HG03571 (cell line): ENCODE results near the gene DUOX1.

ENCODE experiments used
- ATAC-seq: cut with Tn5 transposase; IDR thresholded peaks from one replicate; pipeline ENCODE4 v1.9.1; 2021; ENCODE audit not compliant: unreplicated experiment

The DUOX1 gene

DNA sequence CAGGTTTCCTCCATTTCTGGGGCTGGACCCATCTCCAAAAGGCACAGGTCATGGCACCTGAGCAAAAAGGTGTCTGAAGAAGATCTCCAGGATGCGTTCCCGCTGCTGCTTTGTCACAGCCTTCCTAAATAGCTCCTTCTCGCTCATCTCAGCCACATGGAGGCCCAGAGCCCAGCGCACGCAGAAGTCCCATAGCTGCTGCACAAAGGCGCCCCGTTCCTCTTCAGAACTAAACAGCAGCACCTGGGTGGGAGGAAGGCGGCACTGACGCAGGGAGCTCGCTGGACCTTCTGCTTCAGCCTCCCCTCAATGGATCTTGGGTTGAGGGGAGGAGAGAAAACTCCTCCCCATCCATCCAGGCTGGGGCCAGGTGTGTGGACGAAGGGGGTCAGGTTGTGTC is 24.2 kb upstream of the DUOX1 start:
- no peak for ATAC-seq

GRCh38 chr15:45106002-45106790 is 23.6 kb upstream of the DUOX1 start:
- no peak for ATAC-seq

DNA sequence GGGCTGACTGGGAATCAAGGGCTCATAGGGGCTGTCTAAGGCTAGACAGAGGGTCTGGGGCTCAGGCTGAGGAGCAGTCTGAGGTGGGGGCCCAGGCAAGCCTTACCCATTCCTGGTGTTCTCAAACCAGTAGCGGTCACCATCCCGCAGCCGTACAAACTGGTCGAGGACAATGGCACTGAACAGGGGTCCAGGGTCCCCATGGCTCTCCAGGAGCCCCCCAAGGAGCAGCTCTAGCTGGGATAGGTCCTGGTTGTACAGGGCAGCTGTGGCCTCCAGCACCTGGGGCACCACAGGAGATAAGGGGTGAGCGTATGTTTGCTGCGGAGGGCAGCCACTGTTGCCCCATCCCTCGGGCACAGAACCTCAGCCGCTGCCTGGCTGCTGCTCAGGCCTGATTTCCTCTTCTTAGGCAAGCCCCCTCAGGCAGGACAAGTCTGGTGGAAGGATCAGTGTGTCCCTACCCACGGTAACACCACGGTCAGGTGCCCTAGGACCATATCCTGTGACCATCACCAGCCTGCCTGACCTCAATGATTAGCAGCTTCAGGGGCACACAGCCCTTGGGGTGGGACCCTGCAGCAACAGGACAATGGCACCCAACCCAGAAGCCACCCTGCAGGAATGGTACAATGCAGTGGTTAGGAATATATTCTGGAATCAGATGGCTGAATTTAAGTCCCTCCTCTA is 21.7 kb upstream of the DUOX1 start:
- ATAC-seq: no peak

- no peak for ATAC-seq
These were observed 19.5 kb upstream of the DUOX1 start for GRCh38 chr15:45110256-45110820.

DNA sequence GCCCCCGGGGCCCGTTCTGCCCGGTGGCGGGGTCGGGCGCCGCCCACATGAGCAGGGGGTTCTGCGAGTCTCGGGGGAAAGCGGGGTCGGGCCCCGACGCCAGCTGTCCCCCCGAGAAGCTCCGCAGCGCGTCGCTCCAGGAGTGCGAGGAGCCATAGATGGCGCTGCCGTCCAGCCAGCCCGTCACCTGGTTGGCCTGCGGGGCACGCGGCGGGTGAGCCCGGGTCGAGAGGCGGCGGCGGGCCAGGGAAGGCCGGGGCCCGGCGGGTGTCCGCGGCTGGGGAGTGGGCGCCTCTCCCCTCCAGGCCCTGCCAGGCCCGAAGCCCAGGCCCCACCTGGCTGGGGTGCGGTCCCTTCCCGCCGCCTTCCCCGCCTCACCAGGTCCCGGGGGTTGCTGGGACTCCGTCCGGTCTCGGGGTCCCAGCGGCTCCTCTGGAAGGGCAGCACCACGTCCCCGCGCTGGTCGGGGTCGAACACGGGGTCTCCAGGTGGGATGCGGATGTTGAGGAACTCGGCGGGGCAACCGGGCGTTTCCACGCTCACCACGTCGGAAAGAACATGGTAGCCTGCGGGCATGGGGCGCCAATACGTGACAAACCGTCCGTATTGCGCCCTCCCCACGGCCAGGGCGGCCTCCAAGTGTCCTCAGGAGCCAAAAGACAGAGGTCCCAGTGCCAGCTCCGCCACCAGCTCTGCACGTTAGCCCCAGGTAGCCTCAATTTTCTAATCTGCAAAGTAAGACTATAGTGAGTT is 18.2 kb upstream of the DUOX1 start:
- no peak for ATAC-seq

- no peak for ATAC-seq
These were observed 17.6 kb upstream of the DUOX1 start for GRCh38 chr15:45112143-45112590.

DNA sequence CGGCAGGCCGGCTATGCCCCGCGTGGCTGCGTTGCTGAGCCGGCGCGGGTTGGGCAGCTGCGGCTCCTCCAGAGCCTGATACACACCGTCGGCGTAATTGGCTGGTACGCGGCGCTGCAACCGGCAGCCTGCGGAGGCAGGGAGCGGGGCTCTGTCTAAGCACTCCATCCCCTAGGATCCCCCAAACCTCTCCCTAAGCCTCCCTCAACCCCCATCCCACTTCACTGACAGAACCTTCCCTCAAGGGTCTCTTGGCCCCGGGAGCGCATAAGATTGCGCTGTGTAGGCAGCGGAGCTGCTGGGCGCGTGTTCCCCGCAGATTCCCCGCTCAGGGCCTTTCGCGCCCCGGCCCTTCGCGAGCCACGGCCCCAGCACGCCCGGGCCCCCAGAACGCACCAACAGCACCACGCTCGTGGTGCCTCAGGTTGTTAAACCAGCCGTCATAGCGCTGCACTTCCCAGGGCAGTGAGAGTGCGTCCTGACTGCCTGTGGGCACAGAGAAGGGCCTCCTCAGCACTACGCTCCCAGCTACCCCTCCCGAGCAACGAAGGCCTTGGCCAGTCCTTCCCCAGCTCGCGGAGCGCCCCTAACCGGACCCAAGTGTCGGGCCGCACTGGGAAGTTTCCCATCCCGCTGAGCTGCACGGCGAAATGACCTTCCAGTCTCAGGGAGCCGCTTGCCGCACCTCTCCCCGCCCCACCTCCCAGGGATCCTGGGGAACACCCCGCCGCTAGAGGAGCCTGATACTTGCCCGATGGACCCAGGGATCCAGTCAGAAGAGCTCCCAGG is 17.0 kb upstream of the DUOX1 start:
- no peak for ATAC-seq

DNA sequence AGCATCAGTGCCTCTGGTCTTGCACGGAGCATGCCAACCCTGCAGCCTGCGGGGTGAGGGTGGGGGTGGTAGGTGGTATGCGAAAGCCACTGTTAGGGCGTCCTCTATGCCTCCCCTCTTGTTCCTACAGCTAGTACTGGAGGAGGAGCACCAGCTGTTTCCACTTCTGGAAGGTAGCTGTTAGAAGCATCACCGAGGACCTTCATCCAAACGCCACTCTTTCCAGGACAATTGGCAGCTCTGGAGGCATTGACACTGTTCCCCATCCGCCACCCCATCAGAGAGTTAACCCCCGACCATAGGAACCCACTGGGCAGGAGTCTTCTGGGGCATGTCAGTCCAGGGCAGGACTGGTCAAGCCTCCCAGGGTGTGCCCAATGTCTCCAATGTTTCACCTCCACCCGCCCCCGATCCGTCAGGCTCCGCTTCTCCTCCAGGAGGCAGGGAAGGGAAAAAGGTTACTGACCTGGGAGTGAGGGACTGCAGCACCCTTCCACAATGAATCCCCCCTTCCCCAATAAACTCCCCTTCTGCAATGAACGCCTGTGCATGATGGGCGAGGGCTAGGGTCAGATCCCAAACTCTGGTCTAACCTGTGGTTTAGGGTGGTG is 16.3 kb upstream of the DUOX1 start:
- no peak for ATAC-seq

GRCh38 chr15:45114076-45114750 is 15.6 kb upstream of the DUOX1 start, which contains the start of the genes DUOX2 and DUOXA2:
Gene DUOX2 (minus strand): TSS chr15:45114172. CDS start chr15:45113411, 761 bp downstream.
Gene DUOXA2 (plus strand): TSS chr15:45114326. CDS start chr15:45114606, 280 bp downstream.
- ATAC-seq: no peak

- no peak for ATAC-seq
These were observed 15.1 kb upstream of the DUOX1 start for GRCh38 chr15:45114751-45115085.

GRCh38 chr15:45115312-45115820 is 14.4 kb upstream of the DUOX1 start:
- ATAC-seq: no peak

DNA sequence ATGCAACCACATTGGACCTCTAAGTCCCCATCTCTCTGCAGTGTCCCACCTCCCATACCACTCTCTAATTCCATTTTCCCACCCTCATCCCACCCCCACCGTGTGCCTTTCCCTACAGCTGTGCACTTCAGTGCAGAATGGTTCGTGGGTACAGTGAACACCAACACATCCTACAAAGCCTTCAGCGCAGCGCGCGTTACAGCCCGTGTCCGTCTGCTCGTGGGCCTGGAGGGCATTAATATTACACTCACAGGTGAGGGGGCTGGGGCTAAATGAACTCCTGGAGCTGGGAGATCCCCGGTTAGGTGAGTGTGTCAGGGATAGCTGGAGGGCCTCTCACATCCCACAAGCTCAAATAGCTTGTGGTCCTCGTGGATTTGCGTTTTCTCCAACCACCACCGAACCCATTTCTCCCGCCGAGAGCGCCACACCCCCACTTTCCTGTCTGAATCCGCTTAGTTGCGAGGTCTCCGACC is 13.8 kb upstream of the DUOX1 start:
- ATAC-seq: no peak

- no peak for ATAC-seq
These were observed 13.1 kb upstream of the DUOX1 start for GRCh38 chr15:45116482-45117307.

DNA sequence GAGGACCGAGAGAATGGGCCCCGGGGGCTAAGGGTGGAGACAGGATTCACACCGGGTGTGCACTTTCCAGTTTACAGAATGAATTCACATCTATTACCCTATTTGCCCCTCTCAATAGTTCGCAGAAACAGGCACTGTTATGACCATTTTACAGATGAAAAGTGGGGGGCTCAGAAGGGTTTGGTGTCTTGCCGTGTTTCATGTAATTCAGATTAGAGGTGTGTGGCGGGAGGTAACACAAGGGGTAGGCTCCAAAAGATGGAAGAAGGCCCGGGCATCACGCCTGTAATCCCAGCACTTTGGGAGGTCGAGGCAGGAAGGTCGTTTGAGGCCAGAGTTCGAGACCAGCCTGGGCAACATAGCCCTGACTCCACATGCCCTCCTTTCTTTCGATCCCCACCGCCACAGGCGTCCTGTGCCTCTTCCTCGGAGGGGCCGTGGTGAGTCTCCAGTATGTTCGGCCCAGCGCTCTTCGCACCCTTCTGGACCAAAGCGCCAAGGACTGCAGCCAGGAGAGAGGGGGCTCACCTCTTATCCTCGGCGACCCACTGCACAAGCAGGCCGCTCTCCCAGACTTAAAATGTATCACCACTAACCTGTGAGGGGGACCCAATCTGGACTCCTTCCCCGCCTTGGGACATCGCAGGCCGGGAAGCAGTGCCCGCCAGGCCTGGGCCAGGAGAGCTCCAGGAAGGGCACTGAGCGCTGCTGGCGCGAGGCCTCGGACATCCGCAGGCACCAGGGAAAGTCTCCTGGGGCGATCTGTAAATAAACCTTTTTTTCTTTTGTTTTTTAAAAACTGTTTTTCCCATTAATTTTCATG is 12.3 kb upstream of the DUOX1 start:
- no peak for ATAC-seq

DNA sequence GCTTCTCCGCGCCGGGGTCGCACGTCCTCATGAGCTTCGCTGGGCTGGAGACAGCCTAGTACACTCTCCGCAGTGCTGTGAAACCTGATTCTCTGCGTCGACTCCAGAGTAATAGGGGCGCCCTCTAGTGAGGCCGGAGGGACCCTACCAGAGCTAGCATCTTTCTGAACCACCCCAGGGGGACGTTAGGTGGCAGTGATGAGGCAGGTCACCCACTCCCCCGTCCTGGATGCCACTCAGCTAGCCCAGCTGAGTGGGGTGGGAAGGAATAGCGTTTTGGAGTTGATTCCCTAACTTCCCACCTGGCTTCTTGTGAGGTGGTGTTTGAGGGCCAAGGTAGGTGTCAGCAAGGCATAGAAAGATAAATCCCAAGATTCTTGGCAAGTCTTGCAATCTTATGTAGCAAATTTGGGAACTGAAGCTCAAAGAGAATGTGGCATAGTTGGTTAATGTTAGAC is 11.6 kb upstream of the DUOX1 start:
- ATAC-seq: peak; percentile 80

GRCh38 chr15:45118996-45119395 is 10.8 kb upstream of the DUOX1 start:
- ATAC-seq: no peak
